HG03095 (cell line): ENCODE measurements around the gene RBPJ.

ENCODE experiments used
- ATAC-seq: cut with Tn5 transposase; IDR thresholded peaks from one replicate; pipeline ENCODE4 v1.9.1; 2021; ENCODE audit warnings: moderate library complexity; ENCODE audit not compliant: unreplicated experiment

The RBPJ gene

GRCh38 chr4:26454961-26455360 is 134.1 kb downstream of the RBPJ start:
- ATAC-seq: no peak

DNA sequence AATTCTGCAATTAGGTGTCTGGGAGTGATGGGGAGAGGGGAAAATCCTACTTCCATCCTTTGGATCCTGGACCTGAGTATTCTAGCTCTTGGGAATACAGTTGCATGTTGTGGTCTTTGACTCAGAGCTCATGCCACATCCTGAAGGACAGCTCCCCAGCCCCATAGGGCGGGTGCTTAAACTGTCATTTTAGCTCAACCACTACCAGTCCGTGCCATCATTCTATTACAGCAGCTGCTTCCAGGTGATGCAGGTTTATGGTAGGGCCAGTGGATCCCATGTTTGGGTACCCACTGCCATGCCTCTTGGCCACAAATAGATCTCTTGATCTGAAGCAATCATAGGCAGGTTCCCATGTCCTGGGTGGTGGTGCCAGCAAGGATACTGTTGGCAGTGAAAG is 134.8 kb downstream of the RBPJ start:
- no peak for ATAC-seq

DNA sequence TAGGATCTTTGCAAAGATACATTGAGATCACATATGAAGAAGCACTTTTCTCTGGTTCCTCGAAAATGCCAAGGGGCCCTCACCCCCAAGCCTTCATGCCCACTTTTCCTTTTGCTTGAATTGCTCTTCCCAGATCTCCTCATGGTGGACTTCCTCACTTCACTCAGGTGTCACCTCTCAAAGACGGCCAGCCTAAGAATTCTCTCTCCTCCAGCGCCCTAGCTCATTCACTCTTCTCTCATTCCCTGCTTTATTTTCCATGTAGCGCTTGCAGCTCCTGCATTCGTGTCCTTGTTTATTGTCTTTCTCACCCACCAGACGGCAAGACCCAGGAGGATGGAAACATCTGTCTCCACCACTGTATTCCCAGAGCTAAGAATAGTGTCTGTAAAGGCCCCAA is 136.6 kb downstream of the RBPJ start:
- no peak for ATAC-seq

DNA sequence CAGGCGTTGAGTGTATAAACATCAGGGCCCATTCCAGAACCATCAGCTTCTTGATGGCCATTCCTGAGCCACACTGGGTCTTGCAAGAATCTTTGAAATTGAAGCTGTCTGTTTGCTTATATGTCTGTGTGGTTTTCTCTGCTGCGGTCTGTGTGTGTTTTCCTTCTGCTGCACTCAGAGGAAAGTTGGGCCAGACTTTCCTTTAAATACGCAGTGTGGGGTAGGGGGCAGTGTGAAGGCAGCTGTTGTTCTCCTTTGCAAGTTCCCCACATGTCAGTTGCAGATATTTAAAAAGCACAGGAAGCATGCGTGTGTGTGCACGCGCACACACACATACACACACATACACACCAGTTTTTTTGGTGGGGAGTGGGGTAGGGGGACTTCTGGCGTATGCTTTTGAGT is 137.3 kb downstream of the RBPJ start:
- ATAC-seq: no peak

DNA sequence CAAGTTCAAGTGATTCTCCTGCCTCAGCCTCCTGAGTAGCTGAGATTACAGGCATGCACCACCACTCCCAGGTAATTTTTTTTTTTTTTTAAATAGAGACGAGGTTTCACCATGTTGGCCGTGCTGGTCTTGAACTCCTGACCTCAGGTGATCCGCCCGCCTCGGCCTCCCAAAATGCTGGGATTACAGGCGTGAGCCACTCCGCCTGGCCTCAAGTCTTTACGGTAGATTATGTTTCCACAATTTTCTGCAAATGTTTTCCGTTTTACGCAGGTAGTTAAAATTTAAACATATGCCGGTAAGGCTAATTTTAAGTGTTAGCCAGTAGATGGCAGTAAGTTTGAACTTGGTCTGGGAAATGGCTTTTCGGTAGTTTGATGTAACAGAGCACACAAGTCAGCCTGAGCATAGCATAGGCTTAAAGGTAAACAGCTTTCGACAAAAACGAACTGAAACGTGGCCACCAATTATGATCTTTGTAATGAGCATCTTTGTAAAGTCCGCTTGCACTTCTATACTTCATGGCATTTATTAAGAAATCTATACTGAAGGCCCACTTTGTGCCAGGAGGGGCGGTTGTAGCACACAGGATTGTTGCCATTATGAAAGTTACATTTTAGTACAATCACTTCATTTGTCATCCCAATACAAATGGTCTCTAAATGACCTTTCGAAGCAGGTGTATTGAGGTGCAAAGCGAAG is 138.4 kb downstream of the RBPJ start:
- ATAC-seq: no peak

GRCh38 chr4:26459756-26460530 is 139.1 kb downstream of the RBPJ start:
- no peak for ATAC-seq

DNA sequence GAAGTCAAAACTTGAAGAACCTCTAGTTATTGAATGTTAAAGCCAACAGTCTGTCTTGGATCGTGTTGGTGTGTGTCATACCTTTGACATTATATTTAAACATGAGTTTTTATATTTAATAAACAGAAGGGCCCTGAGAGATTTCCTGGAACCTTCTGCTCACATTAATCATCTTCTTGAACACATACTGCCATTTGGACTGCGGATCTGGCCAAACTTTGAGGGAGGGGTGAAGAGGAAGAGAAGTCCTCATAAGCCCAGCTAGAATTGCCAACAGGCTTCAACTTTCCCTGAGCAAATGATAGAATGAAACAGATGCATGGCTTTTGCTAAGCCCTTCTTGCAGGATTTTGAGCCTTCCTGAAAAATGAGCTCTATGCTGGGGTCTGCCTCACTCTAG is 142.1 kb downstream of the RBPJ start:
- no peak for ATAC-seq

DNA sequence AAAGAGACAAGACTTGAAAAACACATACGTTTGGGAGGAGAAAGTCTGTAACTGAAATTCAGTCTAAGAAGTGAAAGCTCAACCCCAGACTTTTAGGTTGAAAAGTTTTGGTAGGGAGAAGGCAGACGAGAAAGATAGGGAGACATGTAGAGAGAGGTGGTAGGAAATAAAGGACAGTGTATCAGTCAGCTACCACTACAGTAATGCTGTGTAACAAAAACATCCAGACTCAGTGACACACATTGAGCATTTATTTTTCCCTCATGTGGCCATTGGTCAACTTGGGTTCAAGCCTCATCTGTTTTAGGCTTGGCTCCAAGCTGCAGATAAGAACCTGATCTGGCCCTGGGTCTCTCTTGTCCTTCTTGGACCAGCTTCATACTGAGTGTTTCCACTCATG is 142.6 kb downstream of the RBPJ start:
- ATAC-seq: no peak

- ATAC-seq: no peak
These were observed 143.7 kb downstream of the RBPJ start for GRCh38 chr4:26464420-26465095.

DNA sequence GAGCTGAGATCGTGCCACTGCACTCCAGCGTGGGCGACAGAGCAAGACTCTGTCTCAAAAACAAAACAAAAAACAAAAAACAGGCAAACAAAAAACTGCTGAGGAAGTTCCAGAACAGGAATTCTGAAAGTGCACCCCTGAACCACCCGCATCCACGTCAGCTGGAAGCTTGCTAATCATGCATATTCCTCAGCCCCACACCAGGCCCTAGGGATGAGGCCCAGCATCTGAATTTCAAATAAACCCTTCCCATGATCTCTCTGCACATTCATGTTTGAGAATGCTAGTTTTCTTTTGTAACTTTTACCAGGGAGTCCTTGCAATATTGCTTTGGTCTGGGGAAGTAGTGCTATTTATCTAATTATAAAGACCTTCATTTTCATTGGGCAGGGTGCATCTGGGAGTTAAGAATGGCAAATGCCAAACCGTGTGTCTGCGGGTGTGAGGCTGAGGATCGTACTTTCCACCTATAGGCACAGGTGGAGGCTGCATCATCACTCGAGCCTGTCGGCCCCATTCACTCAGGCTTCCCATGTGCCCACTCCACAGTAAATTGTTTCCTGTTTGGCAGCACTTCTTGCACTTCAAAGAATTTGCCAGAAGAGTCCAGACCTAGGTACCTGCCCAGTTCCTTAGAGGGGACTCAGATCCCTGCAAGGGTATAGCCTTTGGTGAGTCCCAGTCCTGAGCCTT is 145.9 kb downstream of the RBPJ start:
- no peak for ATAC-seq

- no peak for ATAC-seq
These were observed 146.9 kb downstream of the RBPJ start for GRCh38 chr4:26467724-26468123.

- no peak for ATAC-seq
These were observed 147.6 kb downstream of the RBPJ start for GRCh38 chr4:26468283-26468949.

DNA sequence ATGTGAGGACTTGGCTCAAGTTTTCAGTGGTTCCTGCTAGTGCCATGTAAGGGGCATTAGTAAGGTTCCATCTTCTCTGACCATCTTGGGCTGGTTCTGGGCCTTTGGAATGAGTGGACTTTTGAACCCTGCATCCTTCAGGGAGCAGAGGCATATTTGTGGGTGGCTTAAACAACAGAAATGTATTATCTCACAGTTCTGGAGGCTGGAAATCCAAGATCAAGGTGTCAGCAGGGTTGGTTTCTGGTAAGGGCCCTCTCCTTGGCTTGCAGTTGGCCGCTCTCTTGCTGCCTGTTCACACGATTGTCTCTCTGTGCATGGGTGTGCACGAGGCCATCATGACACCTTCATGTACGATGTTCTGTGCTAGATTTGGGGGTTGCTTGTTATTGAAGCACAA is 148.2 kb downstream of the RBPJ start:
- ATAC-seq: no peak

DNA sequence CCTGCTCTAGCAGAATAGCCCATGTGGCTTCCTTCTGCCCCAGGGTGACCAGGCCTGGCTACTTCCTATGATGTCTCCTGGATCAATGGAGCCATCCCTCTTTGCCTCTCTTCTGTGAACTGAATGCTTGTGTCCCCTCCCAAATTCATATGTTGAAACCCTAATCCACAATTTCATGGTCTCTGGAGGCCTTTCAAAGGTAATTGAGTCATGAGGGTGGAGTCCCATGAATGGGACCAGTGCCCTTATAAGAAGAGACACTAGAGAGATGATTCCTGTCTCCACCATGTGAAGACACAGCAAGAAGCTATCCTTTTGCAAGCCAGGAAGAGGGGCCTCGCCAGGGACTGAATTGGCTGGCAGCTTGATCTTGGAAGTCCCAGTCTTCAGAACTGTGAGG is 151.1 kb downstream of the RBPJ start:
- ATAC-seq: no peak

- ATAC-seq: no peak
These were observed 153.1 kb downstream of the RBPJ start for GRCh38 chr4:26473893-26474292.

- ATAC-seq: no peak
These were observed 153.7 kb downstream of the RBPJ start for GRCh38 chr4:26474551-26474950.

GRCh38 chr4:26475716-26476115 is 154.9 kb downstream of the RBPJ start:
- ATAC-seq: no peak

DNA sequence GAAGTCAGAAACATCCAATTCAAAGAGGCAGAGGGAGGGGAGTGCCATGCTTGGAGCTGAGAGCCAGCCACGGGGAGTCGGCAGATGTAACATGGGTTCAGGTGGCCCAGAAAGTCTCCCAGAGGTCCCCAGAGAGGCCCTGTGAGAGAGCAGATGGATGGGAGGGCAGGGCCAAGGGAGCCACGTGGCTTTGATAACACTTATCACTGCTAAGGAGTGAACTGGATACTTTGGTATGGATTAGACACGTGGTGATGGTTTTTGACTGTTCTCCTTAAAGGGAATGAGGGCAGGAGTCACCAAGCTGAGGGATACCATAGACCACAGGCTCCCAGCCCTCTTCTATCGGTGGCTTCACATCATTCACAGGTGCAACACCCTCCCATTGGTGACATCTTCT is 155.7 kb downstream of the RBPJ start:
- ATAC-seq: no peak

- no peak for ATAC-seq
These were observed 157.5 kb downstream of the RBPJ start for GRCh38 chr4:26478330-26478729.

- ATAC-seq: no peak
These were observed 162.0 kb downstream of the RBPJ start for GRCh38 chr4:26482508-26483462.
